Suppressor macrophage (primary cell): ENCODE results near the gene ARL6IP4.
"Not testable (repeated sequence)": the region's sequence is repeated elsewhere in the genome, so short reads cannot be mapped to it uniquely, and the experiment has no call there.

Source experiments
- DNase-seq, 4 experiments: peaks; one replicate each; pipeline ENCODE4 v3.0.0-alpha.2; 2020 to 2022

ARL6IP4 gene

GRCh38 chr12:123011701-123012100 is 31.2 kb downstream of the ARL6IP4 start:
- no peak for DNase-seq

- no peak for DNase-seq
Measured at GRCh38 chr12:123013185-123014095, 33.0 kb downstream of the ARL6IP4 start.

- not testable (repeated sequence) for DNase-seq
Measured at GRCh38 chr12:123014473-123014872, 34.0 kb downstream of the ARL6IP4 start.

GRCh38 chr12:123017753-123018152 is 37.3 kb downstream of the ARL6IP4 start:
- no peak for DNase-seq

GRCh38 chr12:123019841-123020138 is 39.3 kb downstream of the ARL6IP4 start:
- no peak for DNase-seq

GRCh38 chr12:123021688-123022604 is 41.5 kb downstream of the ARL6IP4 start:
- no peak for DNase-seq

GRCh38 chr12:123022846-123023245 is 42.4 kb downstream of the ARL6IP4 start:
- DNase-seq: no peak

- no peak for DNase-seq
Measured at GRCh38 chr12:123024819-123025391, 44.4 kb downstream of the ARL6IP4 start.

- DNase-seq: no peak
Measured at GRCh38 chr12:123026094-123026853, 45.8 kb downstream of the ARL6IP4 start.

- no peak for DNase-seq
Measured at GRCh38 chr12:123027726-123028445, 47.4 kb downstream of the ARL6IP4 start.

GRCh38 chr12:123028475-123028874 is 48.0 kb downstream of the ARL6IP4 start:
- no peak for DNase-seq

- no peak for DNase-seq
Measured at GRCh38 chr12:123029550-123029949, 49.1 kb downstream of the ARL6IP4 start.

GRCh38 chr12:123030686-123031085 is 50.2 kb downstream of the ARL6IP4 start:
- no peak for DNase-seq

- no peak for DNase-seq
Measured at GRCh38 chr12:123031171-123031845, 50.8 kb downstream of the ARL6IP4 start.
